NT2/D1 (cell line): ENCODE results near the gene DIS3L2.

Source experiments
- DNase-seq: peaks from one replicate; pipeline ENCODE4 v3.0.0-alpha.2; 2011; ENCODE audit warnings: low read depth, low spot score
- H3K27me3 ChIP-seq: 2 replicates; pipeline ENCODE4 v1.6.0; 2011; ENCODE audit warnings: mild to moderate bottlenecking; ENCODE audit not compliant: insufficient read length, insufficient read depth
- H3K36me3 ChIP-seq: 2 replicates; pipeline ENCODE4 v1.6.1; 2011; ENCODE audit warnings: mild to moderate bottlenecking, low read length, mixed read lengths; ENCODE audit not compliant: insufficient read depth, insufficient read length
- H3K4me1 ChIP-seq: 2 replicates; pipeline ENCODE4 v1.5.1; 2011; ENCODE audit not compliant: insufficient read depth, insufficient read length
- H3K4me3 ChIP-seq: 2 replicates; pipeline ENCODE4 v1.5.1; 2011; ENCODE audit warnings: low read depth; ENCODE audit not compliant: insufficient read length
- H3K9ac ChIP-seq: 2 replicates; pipeline ENCODE4 v1.6.0; 2011; ENCODE audit warnings: low read depth; ENCODE audit not compliant: insufficient read length
- H3K9me3 ChIP-seq: 2 replicates; pipeline ENCODE4 v1.5.1; 2011; ENCODE audit warnings: mild to moderate bottlenecking, low read length; ENCODE audit not compliant: insufficient read depth
- SUZ12 ChIP-seq: IDR thresholded peaks from 2 replicates; pipeline ENCODE4 v1.6.1; 2011; ENCODE audit not compliant: insufficient read length, insufficient read depth; ENCODE audit errors: extremely low read depth
- YY1 ChIP-seq: IDR thresholded peaks from 2 replicates; pipeline ENCODE4 v1.6.1; 2011; ENCODE audit not compliant: insufficient read length, insufficient read depth
- ZNF274 ChIP-seq: IDR thresholded peaks from 2 replicates; pipeline ENCODE4 v1.6.1; 2011; ENCODE audit warnings: mild to moderate bottlenecking, low read depth, low read length

DIS3L2 gene

DNA sequence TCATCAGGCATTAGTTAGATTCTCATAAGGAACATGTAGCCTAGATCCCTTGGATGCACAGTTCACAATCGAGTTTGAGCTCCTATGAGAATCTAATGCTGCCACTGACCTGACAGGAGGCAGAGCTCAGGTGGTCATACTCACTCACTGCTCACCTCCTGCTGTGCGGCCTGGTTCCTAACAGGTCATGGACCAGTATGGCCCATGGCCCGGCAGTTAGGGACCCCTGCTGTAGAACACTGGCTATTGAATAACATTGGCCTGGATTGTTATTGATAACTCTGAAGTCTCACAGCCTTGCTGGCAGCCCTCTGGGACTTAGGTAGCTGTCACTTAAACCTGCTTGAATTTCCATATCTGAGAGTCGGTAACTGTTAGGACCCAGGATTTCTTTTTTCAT, 302.6 kb downstream of the DIS3L2 start:
- no peak overlapping the region for H3K4me3 ChIP-seq

DNA sequence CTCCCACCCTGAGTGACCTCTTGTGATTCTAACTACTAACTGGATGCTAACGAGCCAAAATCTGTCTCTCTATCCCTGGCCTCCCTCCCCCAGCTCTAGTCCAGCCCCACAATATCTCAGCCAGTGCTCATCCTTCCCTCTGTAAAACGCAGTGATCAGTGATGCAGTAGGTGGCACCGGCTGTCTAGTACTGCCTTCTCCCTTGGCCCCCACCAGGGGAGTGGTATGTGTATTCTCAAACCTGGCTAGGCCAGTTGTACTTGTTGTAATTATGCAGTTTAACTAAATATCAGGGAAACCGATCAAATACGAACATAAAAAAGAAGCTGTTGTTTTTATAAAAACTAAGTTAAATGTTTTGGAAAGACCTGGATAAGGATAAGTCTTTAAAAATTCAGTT, 303.8 kb downstream of the DIS3L2 start:
- Histone ChIP-seq H3K36me3 (peaks cover 14% of the 10 kb centered on the region), H3K9me3 (no peaks in the 10 kb centered on the region), H3K4me3 (no peak overlapping the region), H3K4me1 (no peaks in the 10 kb centered on the region), H3K27me3 (no peaks in the 10 kb centered on the region), H3K9ac (no peak overlapping the region)
- no peak for DNase-seq
- TF ChIP-seq YY1: no peak
- no peak for TF ChIP-seq SUZ12
- no peak for TF ChIP-seq ZNF274

More for the DNA sequence above, 302.6 kb downstream of the DIS3L2 start:
- TF ChIP-seq ZNF274 (no peak), YY1 (no peak)
- DNase-seq: no peak
- Histone ChIP-seq H3K4me1 (no peaks in the 10 kb centered on the region), H3K9ac (no peak overlapping the region), H3K9me3 (no peaks in the 10 kb centered on the region), H3K36me3 (peaks cover 14% of the 10 kb centered on the region), H3K27me3 (no peaks in the 10 kb centered on the region)

DNA sequence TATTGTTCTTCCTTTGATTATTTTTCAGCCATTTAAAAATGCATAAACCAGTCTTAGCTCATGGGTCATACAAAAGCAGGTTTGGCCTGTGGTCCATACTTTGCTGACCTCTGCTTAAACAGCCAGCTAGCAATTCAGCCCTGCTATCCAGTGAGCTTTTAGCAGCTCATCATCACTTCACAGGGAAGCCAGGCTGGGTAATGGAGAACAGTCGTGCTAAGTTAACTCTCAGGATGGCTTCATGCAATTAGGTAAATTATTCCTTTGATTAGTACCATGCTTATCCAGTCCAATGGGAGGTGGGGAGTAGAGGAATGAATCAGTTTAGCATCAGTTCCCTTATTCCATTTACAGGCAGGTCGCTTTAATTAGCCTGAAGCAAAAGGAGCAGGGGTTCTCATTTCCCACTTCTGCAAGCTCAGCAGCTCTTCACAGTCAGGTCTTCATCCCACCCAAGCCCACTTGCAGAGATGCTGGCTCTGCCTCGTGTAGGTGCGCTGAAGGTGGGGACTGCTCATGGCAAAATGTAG, 307.2 kb downstream of the DIS3L2 start:
- Histone ChIP-seq H3K36me3 (peaks cover 11% of the 10 kb centered on the region), H3K27me3 (no peaks in the 10 kb centered on the region), H3K4me1 (no peaks in the 10 kb centered on the region), H3K9me3 (no peaks in the 10 kb centered on the region), H3K9ac (no peak overlapping the region), H3K4me3 (no peak overlapping the region)
- no peak for TF ChIP-seq YY1
- TF ChIP-seq ZNF274: no peak
- no peak for TF ChIP-seq SUZ12
- DNase-seq: no peak

GRCh38 chr2:232269867-232270266, 308.4 kb downstream of the DIS3L2 start:
- no peak overlapping the region for H3K9ac ChIP-seq
- DNase-seq: no peak
- no peaks in the 10 kb centered on the region for H3K4me1 ChIP-seq
- peaks cover 3% of the 10 kb centered on the region for H3K36me3 ChIP-seq
- H3K4me3 ChIP-seq: no peak overlapping the region
- no peaks in the 10 kb centered on the region for H3K9me3 ChIP-seq
- no peaks in the 10 kb centered on the region for H3K27me3 ChIP-seq
- no peak for TF ChIP-seq ZNF274
- no peak for TF ChIP-seq YY1
- no peak for TF ChIP-seq SUZ12

DNA sequence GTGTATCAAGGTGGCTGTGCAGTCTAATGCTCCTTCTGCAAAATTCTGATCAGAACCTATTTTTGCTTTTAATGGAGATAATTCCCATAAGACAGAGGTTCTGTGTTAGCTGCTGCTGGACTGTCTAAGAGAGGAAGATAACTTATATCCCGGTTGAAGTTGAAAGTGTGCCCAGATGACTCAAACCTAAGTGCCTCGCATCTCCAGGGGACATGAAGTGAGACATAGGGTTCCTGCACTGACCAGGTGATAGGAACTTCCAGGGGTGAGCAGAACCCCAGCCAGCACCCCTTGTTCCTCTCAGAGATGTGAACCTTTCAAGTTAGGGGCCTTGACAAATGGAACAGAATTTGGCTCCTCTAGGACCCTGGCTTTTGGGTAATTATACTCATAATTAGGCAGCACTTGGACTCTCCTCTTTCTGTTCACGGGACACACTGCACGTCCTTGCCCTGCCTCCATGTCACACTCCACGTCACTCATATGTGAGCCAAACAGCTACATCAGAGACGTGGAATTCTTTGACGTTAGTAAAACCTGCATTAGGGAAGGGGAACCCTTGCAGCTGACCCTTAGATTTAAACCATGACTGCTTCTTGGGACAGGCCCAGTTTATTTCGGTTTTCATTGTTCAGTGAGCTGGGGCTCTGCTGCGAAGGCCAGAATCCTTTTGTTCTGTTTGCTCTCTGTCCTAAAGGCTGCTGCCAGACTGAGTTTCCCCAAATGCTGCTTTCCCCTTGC, 312.6 kb downstream of the DIS3L2 start:
- Histone ChIP-seq H3K4me3 (no peak overlapping the region), H3K4me1 (peaks cover 9% of the 10 kb centered on the region), H3K9ac (no peak overlapping the region), H3K36me3 (peaks cover 3% of the 10 kb centered on the region), H3K27me3 (no peaks in the 10 kb centered on the region), H3K9me3 (no peaks in the 10 kb centered on the region)
- TF ChIP-seq ZNF274: no peak
- TF ChIP-seq SUZ12: no peak
- TF ChIP-seq YY1: no peak
- no peak for DNase-seq

DNA sequence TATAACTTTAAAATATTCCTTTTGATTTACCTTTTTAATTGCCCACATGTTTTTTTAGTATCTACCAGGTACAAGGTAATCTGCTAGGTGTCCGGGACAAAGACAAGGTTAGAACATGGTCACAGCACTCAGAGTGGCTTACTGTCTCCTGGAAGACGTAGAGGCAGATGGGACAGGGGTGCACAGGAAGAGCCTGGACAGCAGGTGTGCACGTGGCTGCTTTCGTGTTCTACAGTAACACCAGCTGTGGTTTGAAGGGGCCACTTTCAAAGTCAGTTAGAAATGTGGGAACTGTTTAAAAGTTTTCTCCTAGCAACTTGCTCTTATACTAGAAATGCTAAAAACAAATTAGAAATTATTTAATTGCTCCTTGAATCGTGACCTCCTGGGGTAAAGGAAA, 314.2 kb downstream of the DIS3L2 start:
- TF ChIP-seq YY1: no peak
- no peak for TF ChIP-seq ZNF274
- no peak for TF ChIP-seq SUZ12
- Histone ChIP-seq H3K4me3 (no peak overlapping the region), H3K9me3 (no peaks in the 10 kb centered on the region), H3K9ac (no peak overlapping the region), H3K4me1 (peaks cover 9% of the 10 kb centered on the region), H3K36me3 (peaks cover 3% of the 10 kb centered on the region), H3K27me3 (no peaks in the 10 kb centered on the region)
- DNase-seq: no peak

GRCh38 chr2:232276084-232276732, 314.7 kb downstream of the DIS3L2 start:
- TF ChIP-seq YY1 (no peak), SUZ12 (no peak)
- no peak overlapping the region for H3K4me3 ChIP-seq
- H3K9me3 ChIP-seq: no peaks in the 10 kb centered on the region
- DNase-seq: no peak
- peaks cover 9% of the 10 kb centered on the region for H3K4me1 ChIP-seq
- H3K27me3 ChIP-seq: no peaks in the 10 kb centered on the region
- H3K36me3 ChIP-seq: peaks cover 3% of the 10 kb centered on the region
- no peak overlapping the region for H3K9ac ChIP-seq
